Suprapubic skin (tissue), 4 donors: ENCODE measurements around the gene MAP2K2. TPM values are rescaled to one million over a fixed set of nuclear protein-coding genes. Genes with fewer than 3 reads are reported as not detected.
"Not testable (repeated sequence)": the region's sequence is repeated elsewhere in the genome, so short reads cannot be mapped to it uniquely, and the experiment has no call there.

Experiments
- DNase-seq, 2 donors: peaks; one replicate each; pipeline ENCODE4 v3.0.0-alpha.2; 2019; ENCODE audit warnings: low spot score in 2 of 2
- H3K27ac ChIP-seq: fragments of 200-600 bp; sonication (generic); one replicate; pipeline ENCODE4 v1.5.1; 2019
- H3K27me3 ChIP-seq: fragments of 200-600 bp; sonication (generic); one replicate; pipeline ENCODE4 v1.5.1; 2019
- H3K36me3 ChIP-seq: fragments of 200-600 bp; sonication (generic); one replicate; pipeline ENCODE4 v1.5.1; 2019
- H3K4me1 ChIP-seq: fragments of 200-600 bp; sonication (generic); one replicate; pipeline ENCODE4 v1.5.1; 2019
- H3K4me3 ChIP-seq: fragments of 200-600 bp; sonication (generic); one replicate; pipeline ENCODE4 v1.5.1; 2019; ENCODE audit warnings: mild to moderate bottlenecking
- H3K9me3 ChIP-seq: fragments of 200-600 bp; sonication (generic); one replicate; pipeline ENCODE4 v1.5.1; 2019
- CTCF ChIP-seq, 2 donors: fragments of 200-600 bp in 1 of 2; fragments of 450-650 bp in 1 of 2; sonication (generic) in 1 of 2; IDR thresholded peaks; one replicate each; pipeline ENCODE4 v1.5.1; 2016 to 2019; ENCODE audit warnings: antibody characterized with exemption in 2 of 2, mild to moderate bottlenecking in 1 of 2, moderate library complexity in 1 of 2
- EP300 ChIP-seq: sonication (generic); formaldehyde crosslinking; IDR thresholded peaks from one replicate; pipeline ENCODE4 v1.6.1; 2017; ENCODE audit warnings: antibody characterized with exemption
- POLR2A ChIP-seq, 2 donors: fragments of 450-650 bp; IDR thresholded peaks; one replicate each; pipeline ENCODE4 v1.6.1; 2017; ENCODE audit warnings: antibody characterized with exemption in 2 of 2, mild to moderate bottlenecking in 2 of 2, moderate library complexity in 2 of 2
- POLR2AphosphoS5 ChIP-seq, 3 donors: sonication (generic); formaldehyde crosslinking; IDR thresholded peaks; one replicate each; pipeline ENCODE4 v1.6.1; 2017; ENCODE audit warnings: antibody characterized with exemption in 3 of 3
- WGBS: methylation state at CpG from one replicate; pipeline ENCODE4 v1.1.5; 2018; 5-methylcytosine and 5-hydroxymethylcytosine counted together
- total RNA-seq, 4 donors: library from RNA; depleted of rRNA; stranded (reverse); fragments of >200 nt; gene quantifications; one replicate each; pipeline ENCODE4 v1.1.0, GENCODE V29; 2016

The MAP2K2 gene
- total RNA-seq, 4 donors from 2014 or later = 88.0 to 103 (median 95.0) TPM

DNA sequence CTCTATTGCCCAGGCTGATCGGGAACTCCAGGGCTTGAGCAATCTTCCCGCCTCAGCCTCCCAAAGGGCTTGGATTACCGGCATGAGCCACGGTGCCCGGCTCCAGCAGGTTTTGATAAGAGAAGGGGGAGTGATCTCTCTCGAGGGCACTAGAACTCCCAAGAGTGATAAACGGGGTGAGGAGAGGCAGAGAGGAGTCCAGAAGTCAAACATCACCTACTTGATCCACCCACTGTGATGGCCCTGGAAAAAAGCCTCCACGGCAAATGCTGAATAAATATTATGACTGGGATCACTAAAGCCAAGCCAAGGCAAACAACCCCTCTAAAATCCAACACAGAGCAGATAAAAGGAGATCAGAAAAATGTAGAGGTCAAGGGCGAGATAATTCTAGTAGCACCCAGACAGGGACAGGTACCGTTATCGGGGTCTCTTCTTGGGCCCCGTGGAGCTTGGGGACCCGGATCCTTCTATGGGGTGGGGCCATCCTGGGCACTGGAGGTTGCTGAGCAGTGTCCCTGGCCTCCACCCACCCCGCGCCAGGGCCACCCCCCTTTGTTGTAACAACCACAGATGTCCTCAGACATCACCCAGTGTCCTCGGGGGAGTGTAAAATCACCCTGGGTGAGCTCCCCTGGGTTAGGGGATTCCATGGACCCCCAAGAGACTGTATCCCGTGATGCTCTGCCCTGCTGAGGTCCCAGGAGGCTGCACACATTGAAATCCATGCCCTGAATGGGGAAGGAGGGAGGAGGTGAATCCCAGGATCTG lies 25.8 kb upstream of the MAP2K2 start:
- H3K27me3 ChIP-seq = peaks cover 43% of the 10 kb centered on the region
- no peaks in the 10 kb centered on the region for H3K9me3 ChIP-seq

GRCh38 chr19:4144666-4145249 lies 20.8 kb upstream of the MAP2K2 start:
- no peak for TF ChIP-seq CTCF (IDR thresholded peaks at IDR 0.05)
- TF ChIP-seq EP300 = no peak
- TF ChIP-seq POLR2A (IDR thresholded peaks at IDR 0.05) = no peak
- TF ChIP-seq POLR2AphosphoS5 (IDR thresholded peaks at IDR 0.05) = no peak
- Histone ChIP-seq H3K4me1 (peaks cover 12% of the 10 kb centered on the region), H3K27me3 (peaks cover 20% of the 10 kb centered on the region), H3K36me3 (no peaks in the 10 kb centered on the region), H3K4me3 (no peak overlapping the region), H3K9me3 (no peaks in the 10 kb centered on the region), H3K27ac (no peak overlapping the region)
- 32% methylated on average over 7 of the region's 7 CpGs for WGBS
- DNase-seq = no peak

More for the DNA sequence above, 25.8 kb upstream of the MAP2K2 start:
- peaks cover 3% of the 10 kb centered on the region for H3K4me1 ChIP-seq
- no peak overlapping the region for H3K4me3 ChIP-seq
- DNase-seq = no peak
- no peak overlapping the region for H3K27ac ChIP-seq
- 67% methylated on average over 16 of the region's 17 CpGs for WGBS
- no peak for TF ChIP-seq POLR2A (IDR thresholded peaks at IDR 0.05)
- no peak for TF ChIP-seq CTCF (IDR thresholded peaks at IDR 0.05)
- TF ChIP-seq POLR2AphosphoS5 (IDR thresholded peaks at IDR 0.05) = no peak
- no peak for TF ChIP-seq EP300
- H3K36me3 ChIP-seq = no peaks in the 10 kb centered on the region

DNA sequence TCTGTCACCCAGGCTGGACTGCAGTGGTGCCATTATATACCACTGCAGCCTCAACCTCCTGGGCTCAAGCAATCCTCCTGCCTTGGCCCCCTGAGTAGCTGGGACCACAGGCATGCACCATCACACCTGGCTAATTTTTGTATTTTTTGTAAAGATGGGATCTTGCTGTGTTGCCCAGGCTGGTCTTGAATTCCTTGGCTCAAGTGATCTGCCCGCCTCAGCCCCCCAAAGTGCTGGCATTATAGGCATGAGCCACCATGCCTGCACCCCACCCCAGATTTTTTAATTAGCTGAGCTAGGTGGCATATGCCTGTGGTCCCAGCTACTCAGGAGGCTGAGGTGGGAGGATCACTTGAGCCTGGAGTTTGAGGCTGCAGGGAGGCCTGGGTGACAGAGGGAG lies 19.0 kb upstream of the MAP2K2 start:
- H3K4me1 ChIP-seq = peaks cover 12% of the 10 kb centered on the region
- 42% methylated on average over 1 of the region's 1 CpG for WGBS
- not testable (repeated sequence) for DNase-seq, H3K4me3 ChIP-seq, H3K27ac ChIP-seq, H3K36me3 ChIP-seq, H3K9me3 ChIP-seq
- peaks cover 12% of the 10 kb centered on the region for H3K27me3 ChIP-seq

GRCh38 chr19:4140237-4140711 lies 16.4 kb upstream of the MAP2K2 start:
- no peak for DNase-seq
- H3K27me3 ChIP-seq = peaks cover 2% of the 10 kb centered on the region
- no peaks in the 10 kb centered on the region for H3K9me3 ChIP-seq
- H3K4me1 ChIP-seq = peaks cover 9% of the 10 kb centered on the region
- no peak for TF ChIP-seq POLR2AphosphoS5 (IDR thresholded peaks at IDR 0.05)
- TF ChIP-seq CTCF (IDR thresholded peaks at IDR 0.05) = peak; percentile 38 to 44
- no peak for TF ChIP-seq EP300
- WGBS = 26% methylated on average over 12 of the region's 12 CpGs
- no peak overlapping the region for H3K4me3 ChIP-seq
- H3K27ac ChIP-seq = no peak overlapping the region
- H3K36me3 ChIP-seq = no peaks in the 10 kb centered on the region

GRCh38 chr19:4139614-4140236 lies 15.8 kb upstream of the MAP2K2 start:
- H3K27ac ChIP-seq = no peak overlapping the region
- DNase-seq = peak; percentile 84 to 88
- 36% methylated on average over 14 of the region's 14 CpGs for WGBS

More at GRCh38 chr19:4139614-4140236, 15.8 kb upstream of the MAP2K2 start:
- Histone ChIP-seq H3K4me3 (no peak overlapping the region), H3K4me1 (peaks cover 9% of the 10 kb centered on the region), H3K36me3 (no peaks in the 10 kb centered on the region), H3K27me3 (no peaks in the 10 kb centered on the region), H3K9me3 (no peaks in the 10 kb centered on the region)
- peak; percentile 51 to 86 for TF ChIP-seq CTCF (IDR thresholded peaks at IDR 0.05)
- TF ChIP-seq POLR2A (IDR thresholded peaks at IDR 0.05) = no peak
